Measurements from ENCODE around the gene ALDH7A1.
A peak's percentile ranks its signal among the peaks of the same experiment; 100 is the strongest.

The ALDH7A1 gene

GRCh38 chr5:126595486-126596083 is 566 bp upstream of the ALDH7A1 start:
- Histone ChIP-seq H3K9me3 (ENCODE audit: severe bottlenecking) (no peaks in the 10 kb centered on the region), H3K36me3 (ENCODE audit: low read depth) (peaks cover 19% of the 10 kb centered on the region), H3K4me3 (ENCODE audit: severe bottlenecking) (no peak overlapping the region), H3K4me1 (ENCODE audit: insufficient read depth, poor library complexity, severe bottlenecking) (peaks cover 25% of the 10 kb centered on the region), H3K27me3 (ENCODE audit: insufficient read depth, poor library complexity, severe bottlenecking) (no peaks in the 10 kb centered on the region), H3K27ac (ENCODE audit: poor library complexity, severe bottlenecking) (peak overlapping the region; percentile 75)
- DNase-seq (ENCODE audit: low spot score): no peak
- ATAC-seq (ENCODE audit: low read depth): no peak
- peak; percentile 45 for TF ChIP-seq CTCF (IDR thresholded peaks at IDR 0.05; ENCODE audit: poor library complexity, severe bottlenecking)

GRCh38 chr5:126591549-126591948 is 3.5 kb downstream of the ALDH7A1 start:
- Histone ChIP-seq H3K27ac (ENCODE audit: poor library complexity, severe bottlenecking) (no peak overlapping the region), H3K4me1 (ENCODE audit: insufficient read depth, poor library complexity, severe bottlenecking) (peaks cover 1% of the 10 kb centered on the region), H3K36me3 (ENCODE audit: low read depth) (peaks cover 53% of the 10 kb centered on the region), H3K4me3 (ENCODE audit: severe bottlenecking) (no peak overlapping the region), H3K9me3 (ENCODE audit: severe bottlenecking) (no peaks in the 10 kb centered on the region), H3K27me3 (ENCODE audit: insufficient read depth, poor library complexity, severe bottlenecking) (no peaks in the 10 kb centered on the region)
- TF ChIP-seq CTCF (IDR thresholded peaks at IDR 0.05; ENCODE audit: poor library complexity, severe bottlenecking): no peak
- DNase-seq (ENCODE audit: low spot score): no peak
- no peak for ATAC-seq (ENCODE audit: low read depth)

- no peak for TF ChIP-seq CTCF (IDR thresholded peaks at IDR 0.05; ENCODE audit: poor library complexity, severe bottlenecking)
- H3K4me1 ChIP-seq (ENCODE audit: insufficient read depth, poor library complexity, severe bottlenecking): no peaks in the 10 kb centered on the region
- H3K4me3 ChIP-seq (ENCODE audit: severe bottlenecking): no peak overlapping the region
- no peak overlapping the region for H3K27ac ChIP-seq (ENCODE audit: poor library complexity, severe bottlenecking)
- H3K27me3 ChIP-seq (ENCODE audit: insufficient read depth, poor library complexity, severe bottlenecking): no peaks in the 10 kb centered on the region
- no peak for DNase-seq (ENCODE audit: low spot score)
- peaks cover 71% of the 10 kb centered on the region for H3K36me3 ChIP-seq (ENCODE audit: low read depth)
- ATAC-seq (ENCODE audit: low read depth): no peak
- H3K9me3 ChIP-seq (ENCODE audit: severe bottlenecking): no peaks in the 10 kb centered on the region
These were observed 5.3 kb downstream of the ALDH7A1 start for GRCh38 chr5:126589536-126590297.

GRCh38 chr5:126587551-126588390 is 7.2 kb downstream of the ALDH7A1 start:
- Histone ChIP-seq H3K36me3 (ENCODE audit: low read depth) (peaks cover 87% of the 10 kb centered on the region), H3K4me3 (ENCODE audit: severe bottlenecking) (no peak overlapping the region), H3K27ac (ENCODE audit: poor library complexity, severe bottlenecking) (no peak overlapping the region), H3K4me1 (ENCODE audit: insufficient read depth, poor library complexity, severe bottlenecking) (no peaks in the 10 kb centered on the region), H3K27me3 (ENCODE audit: insufficient read depth, poor library complexity, severe bottlenecking) (no peaks in the 10 kb centered on the region), H3K9me3 (ENCODE audit: severe bottlenecking) (no peaks in the 10 kb centered on the region)
- DNase-seq (ENCODE audit: low spot score): no peak
- no peak for ATAC-seq (ENCODE audit: low read depth)
- TF ChIP-seq CTCF (IDR thresholded peaks at IDR 0.05; ENCODE audit: poor library complexity, severe bottlenecking): no peak

Data from RWPE2 (cell line).